Left lobe of liver (tissue), 2 donors: Measurements from ENCODE around the gene ELOA. TPM values are rescaled to one million over a fixed set of nuclear protein-coding genes. Genes with fewer than 3 reads are reported as not detected.
A peak's percentile ranks its signal among the peaks of the same experiment; 100 is the strongest.
"Not testable (repeated sequence)": the region's sequence is repeated elsewhere in the genome, so short reads cannot be mapped to it uniquely, and the experiment has no call there.

ENCODE experiments used
- ATAC-seq: fragments of 200-7000 bp; cut with Tn5 transposase; one replicate; pipeline ENCODE4 v1.9.1; 2020; ENCODE audit warnings: mild to moderate bottlenecking, moderate library complexity
- DNase-seq: peaks from one replicate; pipeline ENCODE4 v3.0.0-alpha.2; 2020; ENCODE audit warnings: low spot score
- total RNA-seq: library from RNA; stranded (reverse); gene quantifications from one replicate; pipeline ENCODE4 v1.2.1, GENCODE V29; 2021
- donor health status: DM: no; HTN: no; CAD: no; lungs with moderate emphysema.
- donor health status: DM: no; HTN: yes; CAD: no.

ELOA gene
- total RNA-seq, 1 donor from 2014 or later = 35.2 TPM

GRCh38 chr1:23733281-23733680 is 10.0 kb upstream of the ELOA start:
- DNase-seq, ATAC-seq: not testable (repeated sequence)

DNA sequence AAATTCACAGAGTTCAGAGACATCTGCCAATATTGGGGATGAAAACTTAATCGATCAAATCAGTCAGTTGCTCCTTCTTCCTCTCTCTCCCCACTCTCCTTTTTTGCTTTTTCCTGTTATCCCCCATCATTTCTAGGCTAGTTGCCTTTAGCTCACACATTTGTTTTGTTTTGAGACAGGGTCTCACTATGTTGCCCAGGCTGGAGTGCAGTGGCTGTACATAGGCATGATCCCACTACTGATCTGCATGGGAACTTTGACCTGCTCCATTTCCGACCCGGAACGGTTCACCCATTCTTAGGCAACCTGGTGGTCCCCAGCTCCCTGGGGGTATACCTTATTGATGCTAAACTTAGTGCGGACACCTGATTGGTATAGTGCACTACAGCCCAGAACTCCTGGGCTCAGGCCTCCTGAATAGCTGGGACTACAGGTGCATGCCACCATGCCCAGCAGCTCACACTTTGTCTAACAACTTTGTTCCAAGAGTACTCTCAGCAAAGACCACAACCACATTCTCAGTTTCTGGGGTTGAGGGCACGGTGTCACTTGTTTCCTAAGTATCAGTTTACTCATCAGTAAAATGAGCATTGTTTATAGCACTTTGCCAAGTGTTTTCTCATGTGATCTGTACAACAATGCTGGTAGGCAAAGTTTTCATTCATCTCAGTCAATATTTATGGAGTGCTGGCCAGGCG is 6.7 kb upstream of the ELOA start:
- ATAC-seq = no peak
- no peak for DNase-seq

DNA sequence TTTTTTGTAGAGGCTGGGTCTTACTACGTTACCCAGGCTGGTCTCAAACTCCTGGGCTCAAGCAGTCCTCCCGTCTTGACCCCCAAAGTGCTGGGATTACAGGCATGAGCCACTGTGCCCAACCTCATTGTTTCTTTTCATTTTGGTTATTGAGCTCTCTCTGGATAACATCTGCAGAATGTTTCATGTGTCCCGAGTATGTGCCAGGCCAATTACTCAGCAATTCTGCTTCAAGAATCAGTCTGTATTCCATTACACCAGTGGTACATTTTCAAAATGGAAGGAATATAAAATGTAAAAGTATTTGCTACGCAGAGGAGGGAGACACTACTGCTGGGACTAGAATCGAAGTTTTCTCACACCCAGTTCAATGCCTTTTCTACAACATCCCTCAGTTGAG is 1.7 kb upstream of the ELOA start:
- DNase-seq (no peak), ATAC-seq (no peak)

- peak; percentile 21 for ATAC-seq
- DNase-seq = peak; percentile 56
Observed at GRCh38 chr1:23742670-23743286, 493 bp upstream of the ELOA start.

DNA sequence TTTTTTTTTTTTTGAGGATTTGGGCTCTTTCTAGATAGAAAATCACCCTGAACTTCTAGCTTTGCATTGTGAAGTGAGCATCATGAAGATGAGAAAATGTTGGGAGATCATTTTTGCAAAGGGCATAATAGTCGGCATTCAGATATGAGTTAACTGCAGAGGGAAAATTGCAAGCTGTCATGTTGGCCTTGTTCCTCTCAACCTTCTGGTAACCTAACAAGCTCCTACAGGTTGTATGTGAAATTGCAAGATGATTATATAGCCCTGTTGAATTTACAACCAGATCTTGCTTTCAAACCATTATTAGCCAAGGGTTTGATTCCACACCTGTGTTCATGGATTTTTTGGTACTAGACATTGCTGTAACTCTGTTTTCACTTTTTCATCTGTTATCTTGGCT is 2.2 kb downstream of the ELOA start:
- peak; percentile 30 for ATAC-seq
- no peak for DNase-seq

- DNase-seq (no peak), ATAC-seq (no peak)
Observed at GRCh38 chr1:23748016-23748415, 4.7 kb downstream of the ELOA start.

DNA sequence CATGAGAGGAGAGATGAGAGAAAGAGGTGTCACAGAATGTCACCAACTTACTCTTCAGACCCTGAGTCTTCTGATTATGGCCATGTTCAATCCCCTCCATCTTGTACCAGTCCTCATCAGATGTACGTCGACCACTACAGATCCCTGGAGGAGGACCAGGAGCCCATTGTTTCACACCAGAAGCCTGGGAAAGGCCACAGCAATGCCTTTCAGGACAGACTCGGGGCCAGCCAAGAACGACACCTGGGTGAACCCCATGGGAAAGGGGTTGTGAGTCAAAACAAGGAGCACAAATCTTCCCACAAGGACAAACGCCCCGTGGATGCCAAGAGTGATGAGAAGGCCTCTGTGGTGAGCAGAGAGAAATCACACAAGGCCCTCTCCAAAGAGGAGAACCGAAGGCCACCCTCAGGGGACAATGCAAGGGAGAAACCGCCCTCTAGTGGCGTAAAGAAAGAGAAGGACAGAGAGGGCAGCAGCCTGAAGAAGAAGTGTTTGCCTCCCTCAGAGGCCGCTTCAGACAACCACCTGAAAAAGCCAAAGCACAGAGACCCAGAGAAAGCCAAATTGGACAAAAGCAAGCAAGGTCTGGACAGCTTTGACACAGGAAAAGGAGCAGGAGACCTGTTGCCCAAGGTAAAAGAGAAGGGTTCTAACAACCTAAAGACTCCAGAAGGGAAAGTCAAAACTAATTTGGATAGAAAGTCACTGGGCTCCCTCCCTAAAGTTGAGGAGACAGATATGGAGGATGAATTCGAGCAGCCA is 8.0 kb downstream of the ELOA start:
- peak; percentile 89 for ATAC-seq

GRCh38 chr1:23751815-23752200 is 8.5 kb downstream of the ELOA start:
- DNase-seq (no peak), ATAC-seq (no peak)

More for the DNA sequence above, 8.0 kb downstream of the ELOA start:
- DNase-seq = no peak

- ATAC-seq (no peak), DNase-seq (no peak)
Observed at GRCh38 chr1:23752909-23753308, 9.6 kb downstream of the ELOA start.

GRCh38 chr1:23756676-23757075 is 13.4 kb downstream of the ELOA start:
- no peak for DNase-seq
- ATAC-seq = no peak

DNA sequence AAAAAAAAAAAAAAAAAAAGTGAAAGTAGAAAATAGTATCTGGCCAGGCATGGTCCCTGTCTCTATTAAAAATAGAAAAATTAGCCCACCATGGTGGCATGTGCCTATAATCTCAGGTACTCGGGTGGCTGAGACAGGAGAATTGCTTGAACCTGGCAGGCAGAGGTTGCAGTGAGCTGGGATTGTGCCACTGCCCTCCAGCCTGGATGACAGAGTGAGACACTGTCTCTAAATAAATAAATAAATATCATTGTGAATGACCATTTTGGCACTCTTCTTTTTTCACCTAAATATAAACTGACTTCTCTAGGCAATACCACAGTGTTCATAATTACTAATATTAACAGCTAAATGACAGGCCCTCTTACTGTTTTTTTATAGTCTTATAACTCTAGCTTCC is 14.5 kb downstream of the ELOA start:
- ATAC-seq (no peak), DNase-seq (no peak)

DNA sequence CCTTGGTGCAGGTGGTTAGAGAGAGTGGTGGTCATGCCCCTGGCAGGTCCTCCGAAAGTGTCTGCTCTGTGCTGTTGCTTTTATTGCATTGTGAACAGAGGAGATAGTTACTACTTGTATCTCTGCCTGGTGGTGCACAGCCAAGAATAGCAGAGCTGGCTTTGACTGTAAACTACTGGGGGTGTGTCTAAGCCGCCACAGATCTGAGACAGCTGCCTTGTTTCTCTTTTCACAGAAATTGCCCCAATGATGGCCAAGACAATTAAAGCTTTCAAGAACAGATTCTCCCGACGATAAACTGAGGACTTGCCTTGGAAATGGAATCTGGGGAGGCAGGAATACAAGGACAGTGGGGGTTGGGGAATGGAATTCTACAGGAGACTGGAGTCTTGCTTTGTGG is 16.0 kb downstream of the ELOA start:
- no peak for ATAC-seq
- DNase-seq = peak; percentile 26

DNA sequence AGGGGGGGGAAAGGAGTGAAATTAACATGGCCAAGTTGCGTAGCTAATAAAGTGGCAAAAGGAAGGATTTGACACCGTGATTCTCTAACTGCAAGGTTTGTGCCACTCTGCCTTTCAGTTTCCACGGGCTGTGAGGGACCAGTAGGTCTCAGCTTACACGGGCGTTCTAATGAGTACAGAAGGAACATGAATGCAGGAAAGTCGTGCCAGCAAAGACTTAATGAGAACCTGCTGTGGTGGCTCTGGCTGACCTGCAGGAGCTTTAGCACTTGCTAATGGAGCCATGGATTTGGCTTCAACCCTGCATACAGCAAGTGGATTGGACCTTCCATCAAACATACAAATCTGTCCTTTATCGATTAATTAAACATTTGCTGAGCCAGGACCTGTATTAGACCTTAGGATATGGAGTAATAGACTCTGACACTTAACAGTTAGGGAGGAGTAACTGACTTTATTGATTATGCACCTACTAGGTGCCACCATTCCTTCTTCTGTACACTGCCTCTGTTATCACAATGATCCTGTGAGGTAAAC is 19.8 kb downstream of the ELOA start:
- peak; percentile 75 for ATAC-seq
- DNase-seq = no peak

GRCh38 chr1:23768733-23769132 is 25.5 kb downstream of the ELOA start:
- ATAC-seq (no peak), DNase-seq (no peak)

DNA sequence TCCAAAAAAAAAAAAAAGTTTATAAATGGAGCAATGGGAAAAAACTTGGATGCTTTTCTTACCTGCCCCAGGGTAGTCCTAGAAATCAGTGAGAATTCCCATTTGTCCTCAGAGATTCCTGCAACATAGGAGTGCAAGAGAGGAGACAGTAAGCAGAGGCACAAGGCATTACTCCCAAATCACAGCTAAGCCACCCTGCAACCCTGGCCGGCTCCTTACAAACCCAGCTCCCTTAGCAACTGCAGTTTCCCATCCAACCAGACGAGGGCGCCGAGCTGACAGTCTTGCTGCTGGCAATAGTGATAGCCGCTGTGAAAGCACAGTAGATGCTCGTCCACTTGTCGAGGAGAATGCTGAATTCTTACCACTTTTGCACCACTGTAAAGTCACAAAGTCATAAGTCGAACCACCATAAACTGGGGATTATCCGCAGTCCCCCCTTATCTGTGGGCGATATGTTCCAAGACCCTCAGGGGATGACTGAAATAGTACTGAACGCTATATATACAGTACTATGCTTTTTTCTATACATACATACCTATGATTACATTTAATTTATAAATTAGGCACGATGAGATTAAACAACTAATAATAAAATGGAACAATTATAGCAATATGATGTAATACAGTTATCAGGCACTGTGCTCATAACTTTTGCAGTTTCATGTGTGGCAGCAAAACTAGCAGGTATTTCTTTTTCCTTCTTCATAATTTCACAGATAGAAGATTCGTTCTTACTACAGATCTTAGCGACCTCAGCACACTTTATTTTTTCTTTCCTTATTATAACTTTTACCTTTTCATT is 29.0 kb downstream of the ELOA start:
- DNase-seq = peak; percentile 85
- peak; percentile 85 for ATAC-seq

- DNase-seq (no peak), ATAC-seq (no peak)
Observed at GRCh38 chr1:23772854-23773242, 29.6 kb downstream of the ELOA start.

- ATAC-seq (no peak), DNase-seq (no peak)
Observed at GRCh38 chr1:23774174-23774880, 31.1 kb downstream of the ELOA start.

DNA sequence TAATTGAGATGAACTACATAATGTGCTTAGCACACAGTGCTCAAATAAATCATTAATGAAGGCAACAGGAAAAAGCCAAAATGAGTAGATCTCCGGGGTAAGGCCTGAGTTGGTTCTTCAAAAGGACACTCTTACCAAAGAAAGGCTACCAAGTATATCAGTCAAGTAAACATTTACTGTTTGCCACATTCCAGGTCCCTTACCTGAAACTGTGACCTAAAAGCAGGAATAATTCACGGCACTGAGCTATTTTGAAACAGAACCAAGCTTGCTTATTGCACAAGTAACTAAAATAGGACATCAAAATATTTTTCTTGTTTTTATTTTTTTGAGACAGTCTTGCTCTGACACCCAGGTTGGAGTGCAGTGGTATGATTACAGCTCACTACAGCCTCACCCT is 32.9 kb downstream of the ELOA start:
- DNase-seq (no peak), ATAC-seq (peak; percentile 46)

DNA sequence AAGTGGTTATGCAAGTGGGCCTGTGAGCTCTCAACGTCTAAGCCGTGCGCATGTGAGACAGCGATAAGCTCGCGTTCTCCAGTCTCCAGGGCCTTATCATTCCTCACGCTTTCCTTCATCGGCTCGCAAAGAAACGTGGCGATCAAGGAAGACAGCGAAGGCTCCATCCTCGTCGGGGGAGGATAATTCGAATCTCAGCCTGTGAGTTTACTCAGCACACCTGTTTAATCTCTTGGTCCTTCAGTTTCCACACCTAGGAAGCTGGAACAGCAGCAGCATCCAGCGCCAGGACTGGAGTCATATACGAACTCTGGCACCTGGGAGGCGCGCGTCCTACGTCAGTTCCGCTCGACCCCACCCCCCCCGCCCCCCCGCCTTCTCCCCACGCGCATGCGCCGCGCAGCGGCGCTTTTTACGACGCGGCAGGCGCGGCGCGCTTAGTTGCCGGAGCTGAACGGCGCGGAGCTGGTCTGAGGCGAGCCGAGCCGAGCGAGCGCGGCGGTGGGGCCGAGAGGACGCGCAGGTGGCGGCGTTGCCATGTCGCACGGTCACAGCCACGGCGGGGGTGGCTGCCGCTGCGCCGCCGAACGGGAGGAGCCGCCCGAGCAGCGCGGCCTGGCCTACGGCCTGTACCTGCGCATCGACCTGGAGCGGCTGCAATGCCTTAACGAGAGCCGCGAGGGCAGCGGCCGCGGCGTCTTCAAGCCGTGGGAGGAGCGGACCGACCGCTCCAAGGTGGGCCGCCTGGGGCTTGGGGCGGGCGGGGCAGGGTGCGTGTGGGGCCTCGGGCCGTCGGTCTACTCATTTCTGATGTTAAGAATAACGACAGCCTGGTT is 34.9 kb downstream of the ELOA start, which contains the start of gene PITHD1:
Gene PITHD1 (plus strand): TSS at position 440 of the 836 bp plus-strand sequence. CDS start 98 bp downstream, at position 538.
- ATAC-seq = peak; percentile 83
- peak; percentile 86 for DNase-seq
